Occipital lobe (tissue), 2 donors: Measurements from ENCODE around the gene GLS. TPM values are rescaled to one million over a fixed set of nuclear protein-coding genes. Genes with fewer than 3 reads are reported as not detected.
A peak's percentile ranks its signal among the peaks of the same experiment; 100 is the strongest.
"Not testable (repeated sequence)": the region's sequence is repeated elsewhere in the genome, so short reads cannot be mapped to it uniquely, and the experiment has no call there.

Experiments used
- DNase-seq: peaks from one replicate; lab custom pipeline; 2025; lab: John Stamatoyannopoulos, UW
- total RNA-seq: library from RNA; depleted of rRNA; stranded (reverse); fragments of >200 nt; gene quantifications from one replicate; pipeline ENCODE4 v1.2.3, GENCODE V29; 2014

Gene GLS
- total RNA-seq: 207 TPM

DNA sequence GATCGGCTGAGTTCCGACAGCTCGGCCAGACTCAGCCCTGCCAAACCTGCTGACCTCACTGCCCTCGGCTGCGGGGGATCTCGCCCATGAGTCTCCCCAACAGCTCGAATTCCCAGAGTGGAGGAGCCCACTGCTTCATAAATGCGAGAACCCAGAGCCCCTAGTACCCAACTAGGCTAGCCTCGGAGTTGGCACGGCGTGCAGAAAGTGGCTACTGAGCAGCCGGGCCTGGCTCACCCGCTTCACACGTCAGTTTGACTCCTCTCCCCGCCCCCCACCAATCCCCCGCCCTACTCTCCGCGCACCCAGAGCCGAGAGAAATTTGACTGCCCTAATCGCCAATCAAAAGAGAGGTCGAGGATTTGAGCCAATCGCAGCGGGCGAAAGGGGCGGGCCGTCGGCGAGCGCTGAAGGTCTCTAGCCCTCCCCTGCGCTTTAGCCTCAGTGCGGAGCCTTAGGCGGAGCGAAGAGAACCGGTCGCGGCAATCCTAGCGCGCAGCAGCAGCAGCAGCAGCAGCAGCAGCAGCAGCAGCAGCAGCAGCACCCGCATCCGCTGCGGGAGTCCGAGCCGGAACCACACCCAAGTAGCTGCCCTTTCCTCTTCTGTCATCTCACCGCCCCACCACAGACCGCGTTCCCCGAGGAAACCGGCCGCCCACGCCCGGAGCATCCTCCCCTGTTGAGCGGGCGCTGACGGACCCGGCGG lies at the start of gene GLS:
GLS (plus strand) TSS at position 444 of the 706 bp plus-strand sequence. CDS start 264 bp downstream, outside the sequence.
- DNase-seq: peak; percentile 97

DNA sequence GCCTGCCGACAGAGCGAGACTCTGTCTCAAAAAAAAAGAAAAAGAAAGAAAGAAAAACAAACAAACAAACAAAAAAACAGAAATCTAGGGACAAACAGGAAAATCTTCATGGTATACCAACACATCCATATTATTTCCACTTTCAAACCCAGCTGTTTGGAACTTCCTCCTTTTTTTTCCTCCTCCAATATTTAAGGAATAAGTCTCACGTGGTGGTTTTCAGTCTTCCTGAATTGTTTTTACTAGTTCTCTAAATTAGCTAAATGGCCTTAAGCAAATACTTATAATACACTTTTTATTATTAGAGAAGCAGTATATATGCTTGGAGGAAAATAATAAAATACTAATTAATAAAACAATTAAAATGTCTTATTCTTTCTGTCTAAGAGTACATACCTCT lies 48.7 kb upstream of the GLS start:
- no peak for DNase-seq

DNA sequence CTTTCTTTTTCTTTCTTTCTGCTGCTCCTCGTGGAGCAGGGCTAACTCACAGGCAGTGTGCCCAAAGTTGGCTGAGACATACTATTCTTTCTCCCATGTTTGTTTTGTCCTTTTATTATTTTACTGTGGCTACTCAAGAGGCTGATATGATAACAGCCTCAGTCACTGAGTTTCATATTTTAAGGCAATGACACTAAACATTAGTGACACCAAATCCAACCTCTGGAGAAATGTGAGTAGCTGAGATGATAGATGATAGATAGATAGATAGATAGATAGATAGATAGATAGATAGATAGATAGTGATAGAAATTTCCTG lies 45.8 kb upstream of the GLS start:
- no peak for DNase-seq

DNA sequence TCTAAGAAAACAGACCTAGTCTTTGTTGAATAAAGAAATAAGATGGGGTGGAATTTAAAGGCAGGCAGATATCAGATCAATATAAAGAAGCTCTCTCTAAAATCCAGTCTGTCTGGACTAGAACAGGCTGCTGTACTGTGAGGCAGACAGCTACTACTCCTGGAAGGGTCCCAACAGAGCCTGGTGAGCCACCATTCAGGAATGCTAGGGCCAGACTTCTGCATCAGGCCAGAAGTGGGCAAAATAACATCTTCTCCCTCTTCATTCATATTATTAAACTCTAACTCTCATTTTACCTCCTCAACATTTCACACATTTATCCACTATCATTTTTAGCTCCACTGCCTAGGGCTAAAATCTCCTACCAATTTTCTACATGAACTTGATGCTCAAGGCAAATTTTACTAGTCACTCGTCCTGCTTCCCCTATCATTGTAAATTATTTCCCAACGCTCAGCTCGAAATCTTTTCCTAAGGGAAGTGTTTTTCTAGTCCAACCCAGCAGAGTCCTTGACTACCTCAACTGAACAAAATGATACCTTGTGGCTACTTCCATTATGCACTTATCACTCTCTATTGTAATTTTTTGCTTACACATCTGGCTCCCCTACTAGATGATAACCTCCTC lies 45.2 kb upstream of the GLS start:
- DNase-seq: no peak

DNA sequence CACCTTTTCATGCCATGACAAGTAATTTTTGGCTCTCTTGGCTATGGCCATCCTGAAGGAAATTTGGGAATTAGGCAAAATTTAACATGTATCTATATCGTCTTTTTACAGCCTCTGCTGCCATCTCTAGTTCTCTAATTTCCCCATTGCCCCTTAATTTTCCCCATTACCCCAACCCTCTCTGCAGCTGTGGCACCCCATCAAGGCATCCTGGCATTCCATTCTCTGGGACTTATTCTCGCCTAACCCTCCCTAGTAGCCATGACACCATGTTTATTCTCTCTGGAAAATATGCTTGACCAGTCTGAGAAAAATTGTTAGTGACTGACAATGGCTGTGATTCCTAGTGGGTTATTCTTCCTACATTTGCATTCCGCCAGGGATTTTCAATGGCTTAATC lies 43.9 kb upstream of the GLS start:
- DNase-seq: no peak

DNA sequence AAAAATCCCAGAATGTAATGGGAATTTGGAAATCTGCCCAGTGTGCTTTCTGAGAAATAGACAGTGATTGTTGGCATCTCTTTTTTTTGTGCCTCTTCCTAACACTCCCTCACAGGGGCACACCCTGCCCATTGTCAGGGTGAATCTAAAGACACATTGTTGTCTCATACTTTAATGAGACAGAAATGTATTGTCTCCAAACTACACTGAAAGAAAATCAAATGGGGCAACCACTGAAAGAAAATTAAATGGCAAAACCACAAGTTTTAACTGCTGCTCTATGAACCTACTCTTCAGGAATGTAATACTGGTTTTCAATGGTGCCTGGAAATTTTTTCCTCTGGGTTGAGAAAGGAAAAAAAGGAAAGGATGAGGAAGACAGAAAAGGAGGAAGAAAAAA lies 43.2 kb upstream of the GLS start:
- DNase-seq: no peak

DNA sequence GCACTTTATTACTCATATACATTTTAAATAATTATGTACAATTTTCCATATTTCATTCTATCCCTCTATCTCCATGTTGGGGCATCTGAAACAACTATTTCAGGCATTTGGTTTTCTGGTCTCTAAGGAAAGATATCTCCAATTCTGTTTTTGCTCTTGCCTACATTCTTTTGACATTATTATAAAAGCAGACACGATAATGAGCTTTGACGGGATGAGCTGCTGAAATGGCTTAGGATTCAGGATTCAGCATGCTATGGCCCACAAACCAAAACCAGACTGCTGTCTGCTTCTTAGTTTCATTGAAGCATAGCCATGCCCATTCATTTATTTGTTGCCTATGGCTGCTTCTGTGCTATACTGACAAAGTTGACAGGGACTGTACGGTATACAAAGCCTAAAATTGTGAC lies 42.7 kb upstream of the GLS start:
- no peak for DNase-seq

DNA sequence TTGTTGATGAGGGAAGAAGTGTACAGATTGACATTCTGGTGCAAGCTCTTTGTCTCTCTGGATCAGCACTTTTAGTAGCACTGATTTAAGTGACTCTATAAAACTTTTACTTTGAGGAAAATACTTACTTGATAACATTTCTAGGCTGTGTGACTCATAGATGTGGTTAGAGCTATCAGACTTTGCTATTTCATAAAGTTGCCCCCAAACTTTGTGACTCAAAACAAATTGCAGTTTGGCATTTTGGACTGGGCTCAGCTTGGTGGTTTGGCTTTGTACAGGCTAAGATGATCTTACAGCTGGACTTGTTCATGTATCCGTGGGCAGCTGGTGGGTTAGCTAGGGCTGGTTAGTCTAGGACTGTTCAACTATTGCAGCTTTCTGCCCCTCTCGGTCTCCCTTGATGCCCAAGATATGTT lies 42.1 kb upstream of the GLS start:
- DNase-seq: no peak

DNA sequence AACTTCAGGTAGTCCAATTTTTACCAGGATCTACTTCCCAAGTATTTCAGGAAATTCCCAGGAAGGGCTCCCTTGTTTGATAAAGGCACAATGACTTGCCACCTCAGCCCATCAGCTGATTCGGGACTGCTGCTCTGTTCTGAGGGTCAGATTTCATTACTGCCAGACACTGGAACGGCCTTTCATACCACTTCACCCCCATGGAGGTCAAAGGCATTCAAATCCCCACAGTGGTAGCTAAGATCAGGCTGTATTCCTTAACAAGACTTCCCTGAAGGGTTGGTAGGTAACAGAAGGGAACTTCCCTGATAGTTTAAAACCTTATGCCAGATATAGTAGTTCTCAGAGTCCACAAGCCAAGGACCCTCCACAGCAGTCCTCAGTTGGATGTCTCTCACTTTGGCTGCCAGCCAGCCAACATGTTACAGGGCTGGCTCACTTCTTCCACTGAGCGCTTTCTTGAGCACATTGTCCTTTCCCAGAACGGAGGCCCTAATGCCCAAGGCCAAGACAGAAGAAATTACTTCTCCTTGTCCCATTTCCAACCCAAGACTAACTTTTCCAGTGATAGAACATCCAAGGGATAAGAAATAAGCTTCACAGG lies 40.0 kb upstream of the GLS start:
- no peak for DNase-seq

DNA sequence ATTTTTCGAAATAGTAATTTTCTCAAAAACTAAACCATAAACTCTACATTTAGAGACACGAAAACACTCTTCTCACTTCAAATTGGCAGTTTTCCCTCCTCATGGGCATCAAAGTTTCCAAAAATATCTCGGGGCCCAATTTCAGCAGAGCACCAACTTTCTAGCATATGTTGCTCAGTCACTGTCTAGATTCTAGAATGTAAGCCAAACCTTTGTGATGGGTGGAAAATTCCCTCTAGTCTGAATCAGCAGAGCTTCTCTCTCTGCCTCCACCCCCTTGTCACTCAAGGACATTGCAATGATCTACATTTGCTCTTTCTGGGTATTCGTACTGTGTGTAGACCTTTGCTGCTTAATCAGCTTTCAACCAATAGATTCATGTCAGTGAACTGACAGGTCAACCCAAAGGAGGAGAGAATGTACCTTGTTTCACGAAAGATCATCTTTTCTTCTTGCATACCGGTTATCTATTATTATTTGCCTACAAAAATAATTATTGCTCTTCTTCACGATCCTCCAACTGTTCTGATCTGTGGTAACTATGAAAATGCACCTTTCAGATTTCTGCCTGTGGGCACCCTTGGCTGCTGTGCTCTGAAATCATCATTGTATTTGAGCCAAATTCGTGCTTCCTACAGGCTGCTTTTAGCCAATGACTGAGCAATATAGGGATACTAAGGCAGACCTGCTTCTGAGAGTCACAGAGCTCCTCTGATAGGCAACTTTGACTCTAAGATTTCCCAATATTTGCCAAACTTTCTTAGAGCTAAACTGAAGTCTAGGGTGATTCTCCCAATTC lies 38.7 kb upstream of the GLS start:
- peak; percentile 15 for DNase-seq

DNA sequence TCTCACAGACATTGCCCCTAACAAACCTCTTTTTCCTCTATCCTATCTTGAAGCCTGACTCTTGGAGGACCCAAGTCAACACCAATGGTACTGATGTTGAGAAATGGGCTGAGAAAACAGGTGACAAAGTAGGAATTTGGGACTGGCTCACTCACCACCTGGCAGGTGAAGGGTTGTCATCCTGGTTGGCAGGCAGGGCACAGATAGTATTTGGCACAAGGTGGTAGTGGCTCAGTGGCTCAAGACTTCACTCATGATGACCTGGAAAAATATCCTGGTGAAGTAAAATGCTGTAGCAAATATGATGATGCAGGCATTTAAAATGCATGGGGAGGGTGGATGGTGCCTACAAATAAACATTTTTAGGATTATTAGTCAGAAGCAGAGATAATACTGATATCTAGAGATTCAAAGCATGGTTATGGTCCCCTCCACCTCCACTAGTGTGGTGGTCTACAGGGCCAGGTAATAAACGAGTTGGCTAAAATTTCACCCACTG lies 38.0 kb upstream of the GLS start:
- DNase-seq: no peak

DNA sequence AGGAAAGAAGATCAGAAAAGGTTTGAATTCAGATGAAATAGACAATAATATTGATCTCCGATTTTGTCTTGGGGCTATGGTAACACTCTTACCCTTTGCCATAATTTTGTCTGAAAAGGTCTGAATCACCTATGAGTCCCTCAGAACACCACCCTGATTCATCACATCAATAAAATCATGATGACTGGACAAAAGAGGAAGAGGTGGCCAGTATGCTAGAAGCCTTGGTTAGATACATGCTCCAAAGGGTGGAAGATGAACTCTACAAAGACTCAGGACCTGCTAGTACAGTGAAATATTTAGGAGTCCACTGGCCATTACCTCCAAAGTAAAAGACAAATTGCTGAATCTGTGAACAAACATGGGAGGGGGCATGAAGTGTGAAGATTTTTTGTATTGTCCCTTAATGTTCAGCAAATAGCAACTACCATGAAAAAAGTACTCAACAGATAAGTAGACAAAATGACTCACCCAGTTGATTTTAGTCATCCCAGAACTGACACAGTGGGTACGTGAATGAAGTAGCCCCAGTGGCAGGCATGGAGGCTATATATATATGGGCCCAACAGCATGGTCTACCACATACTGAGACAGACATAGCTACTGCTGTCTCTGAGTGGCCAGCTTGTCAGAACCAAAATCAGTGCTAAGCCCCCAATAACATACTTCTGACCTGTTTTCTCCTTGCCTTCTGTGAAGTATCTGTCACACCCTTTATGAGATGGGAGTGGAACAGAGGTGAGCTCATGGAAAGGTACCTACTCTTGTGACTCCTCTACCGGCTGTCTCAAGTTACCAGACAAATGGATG lies 36.5 kb upstream of the GLS start:
- no peak for DNase-seq

DNA sequence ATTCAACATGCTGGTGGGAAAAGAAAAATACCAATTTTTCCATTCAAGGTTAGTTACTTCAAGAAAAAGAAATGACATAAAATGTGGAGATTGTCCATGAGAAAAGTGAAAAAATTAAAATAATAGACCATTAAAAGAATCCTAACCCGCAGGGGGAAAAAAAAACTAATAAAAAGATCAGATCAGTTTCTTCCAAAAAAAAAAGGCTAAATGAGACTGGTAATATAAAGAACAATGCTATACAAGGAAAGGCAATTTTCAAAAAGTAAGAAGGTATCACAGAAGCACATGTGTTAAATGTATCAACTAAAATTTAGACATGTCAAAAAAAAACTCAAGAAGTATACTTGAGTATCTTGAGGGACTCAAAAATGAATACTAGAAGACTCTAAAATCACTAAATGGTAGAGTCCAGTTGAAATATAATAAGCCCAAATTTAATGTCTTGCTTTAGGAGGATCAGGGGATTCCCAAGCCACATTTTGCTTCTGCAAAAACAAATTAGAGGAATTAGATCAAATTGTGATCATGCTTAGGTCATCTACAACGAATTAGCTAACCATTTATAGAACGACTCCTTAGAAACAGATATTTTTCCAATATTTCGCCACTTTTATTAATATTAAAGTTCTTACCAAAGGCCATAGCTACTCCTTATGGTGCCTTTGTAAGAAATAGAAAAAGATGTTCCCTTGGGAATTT lies 35.8 kb upstream of the GLS start:
- no peak for DNase-seq

DNA sequence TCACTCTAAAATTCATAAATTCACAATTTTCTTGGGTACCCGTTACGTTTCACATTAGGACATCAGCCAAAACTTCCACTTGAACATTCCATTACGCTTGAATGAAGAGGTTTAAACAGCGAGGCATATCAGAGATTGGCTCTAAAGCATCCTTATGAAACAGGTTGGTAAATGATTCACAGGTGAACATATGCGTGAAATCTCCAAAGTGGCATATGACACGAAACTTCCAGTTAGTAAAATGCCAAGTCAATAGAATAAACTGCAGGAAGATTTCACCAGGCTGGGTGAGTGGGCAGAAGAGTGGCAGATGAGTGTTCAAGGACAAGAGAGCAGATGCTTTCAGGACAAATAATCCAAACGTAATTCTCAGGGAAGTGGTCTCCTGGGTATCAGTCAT lies 33.9 kb upstream of the GLS start:
- no peak for DNase-seq

DNA sequence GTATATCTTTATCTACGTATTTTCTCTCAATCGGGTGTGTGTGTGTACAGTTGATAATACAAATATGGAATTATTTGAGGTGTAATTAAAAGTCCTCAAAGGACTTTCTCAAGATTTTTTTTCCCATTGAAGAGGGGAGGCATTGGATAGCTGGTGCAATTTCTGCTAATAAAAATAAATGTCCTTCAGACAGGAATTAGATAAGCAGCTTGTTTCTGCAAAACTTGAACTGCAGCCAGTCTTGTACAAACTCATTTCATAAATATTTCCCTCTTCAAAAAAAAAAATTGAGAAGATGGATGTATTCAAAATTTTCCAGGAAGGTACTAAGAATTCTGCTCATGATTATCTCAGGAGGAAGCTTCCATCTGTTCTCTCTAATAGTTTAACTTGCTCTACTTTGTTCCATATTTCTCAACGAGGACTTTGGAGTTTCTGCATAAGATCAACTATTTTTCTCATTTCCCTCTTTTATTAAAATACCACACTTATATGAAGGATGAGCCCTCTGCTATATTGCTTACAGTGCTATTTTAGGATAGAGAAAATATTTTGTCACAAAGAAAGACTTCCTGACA lies 33.0 kb upstream of the GLS start:
- DNase-seq: no peak

DNA sequence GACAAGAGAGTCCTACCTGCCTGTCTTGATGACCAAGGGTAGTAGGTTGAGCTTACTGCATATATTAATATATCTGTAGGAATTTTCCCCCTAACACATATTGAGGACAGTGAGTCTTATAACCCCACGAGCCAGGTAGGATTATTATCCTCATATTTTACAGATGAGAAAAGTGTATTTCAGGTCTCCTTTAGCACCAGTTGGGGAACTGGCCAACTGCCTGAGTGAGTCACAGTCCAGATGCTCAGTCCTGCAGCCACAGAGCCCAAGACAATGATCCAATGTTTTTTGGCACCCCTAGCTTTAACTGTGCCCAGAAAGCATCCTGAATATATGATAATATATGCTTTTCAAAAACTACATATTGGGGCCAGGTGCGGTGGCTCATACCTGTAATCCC lies 30.8 kb upstream of the GLS start:
- DNase-seq: peak; percentile 26

DNA sequence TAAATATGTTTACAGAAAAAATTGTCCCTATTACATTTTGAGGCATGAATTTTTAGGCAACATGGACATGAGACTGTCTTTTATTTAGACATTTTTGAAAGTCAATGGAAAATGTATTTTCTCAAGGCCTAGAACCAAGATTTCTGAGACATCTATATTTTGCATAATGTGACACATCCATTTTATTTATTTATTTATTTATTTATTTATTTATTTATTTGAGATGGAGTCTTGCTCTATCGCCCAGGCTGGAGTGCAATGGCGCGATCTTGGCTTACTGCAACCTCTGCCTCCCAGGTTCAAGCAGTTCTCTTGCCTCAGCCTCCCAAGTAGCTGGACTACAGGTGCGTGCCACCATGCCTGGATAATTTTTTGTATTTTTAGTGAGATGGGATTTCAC lies 27.6 kb upstream of the GLS start:
- not testable (repeated sequence) for DNase-seq

DNA sequence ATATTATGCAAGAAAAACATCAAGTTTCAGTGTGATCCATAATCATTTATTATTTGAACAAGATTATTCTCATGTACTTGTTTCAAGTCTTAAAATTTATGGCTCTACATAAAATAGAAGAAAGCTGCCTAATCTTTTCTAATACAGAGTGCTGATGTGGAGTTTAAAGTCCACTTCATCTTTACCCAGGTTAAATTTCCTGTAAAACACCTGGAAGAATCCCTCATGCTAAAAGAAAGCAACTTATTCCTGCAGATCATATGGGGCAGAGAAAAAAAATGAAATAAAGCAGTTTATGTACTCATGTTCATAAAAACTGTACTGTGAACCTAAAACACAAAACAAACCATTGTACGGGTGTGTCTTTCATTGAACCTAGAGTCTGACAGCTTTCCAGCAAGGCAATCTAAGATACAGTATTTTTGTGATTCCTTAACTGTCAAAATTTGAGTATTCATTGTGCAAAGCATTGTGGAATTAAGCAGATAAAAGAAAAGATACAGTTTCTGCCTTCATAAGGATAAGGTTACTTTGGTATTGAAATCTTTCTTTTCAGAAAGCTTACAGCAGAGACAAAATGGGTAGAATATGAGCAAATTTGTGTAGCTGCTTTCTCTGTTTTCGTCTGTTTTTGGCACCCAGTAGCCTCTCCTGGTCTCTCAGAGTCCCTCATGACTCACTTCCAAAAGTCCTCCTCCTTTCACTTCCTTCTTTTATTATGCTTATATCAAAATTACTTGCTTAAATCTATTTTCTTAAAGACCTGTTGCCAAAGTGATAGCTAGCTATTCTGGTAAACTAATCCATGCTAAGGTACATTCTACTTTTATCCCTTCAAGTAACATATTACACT lies 26.9 kb upstream of the GLS start:
- DNase-seq: no peak

DNA sequence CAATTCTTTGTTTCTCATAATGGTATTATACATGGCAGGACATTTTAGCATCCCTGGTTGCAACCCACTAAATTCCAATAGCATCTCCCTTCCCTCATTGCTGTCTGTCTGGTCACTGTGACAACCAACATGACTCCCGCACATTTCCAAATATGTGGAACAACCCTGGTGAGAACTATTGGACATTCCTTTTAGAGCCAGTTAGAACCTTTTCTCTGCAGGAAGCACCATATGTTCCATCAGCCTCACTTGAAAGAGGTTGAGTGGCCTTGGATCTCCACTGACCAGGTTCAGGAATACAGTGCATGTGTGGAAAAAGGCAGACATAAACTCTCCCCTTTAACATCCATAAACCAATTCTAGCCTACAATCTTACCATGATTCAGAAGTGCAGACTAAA lies 25.9 kb upstream of the GLS start:
- no peak for DNase-seq
